ENCODE data around the gene HSPA5. TPM values are rescaled to one million over a fixed set of nuclear protein-coding genes. Genes with fewer than 3 reads are reported as not detected.

HSPA5 gene
- total RNA-seq, 2 experiments from 2014 or later: 276 to 280 TPM

DNA sequence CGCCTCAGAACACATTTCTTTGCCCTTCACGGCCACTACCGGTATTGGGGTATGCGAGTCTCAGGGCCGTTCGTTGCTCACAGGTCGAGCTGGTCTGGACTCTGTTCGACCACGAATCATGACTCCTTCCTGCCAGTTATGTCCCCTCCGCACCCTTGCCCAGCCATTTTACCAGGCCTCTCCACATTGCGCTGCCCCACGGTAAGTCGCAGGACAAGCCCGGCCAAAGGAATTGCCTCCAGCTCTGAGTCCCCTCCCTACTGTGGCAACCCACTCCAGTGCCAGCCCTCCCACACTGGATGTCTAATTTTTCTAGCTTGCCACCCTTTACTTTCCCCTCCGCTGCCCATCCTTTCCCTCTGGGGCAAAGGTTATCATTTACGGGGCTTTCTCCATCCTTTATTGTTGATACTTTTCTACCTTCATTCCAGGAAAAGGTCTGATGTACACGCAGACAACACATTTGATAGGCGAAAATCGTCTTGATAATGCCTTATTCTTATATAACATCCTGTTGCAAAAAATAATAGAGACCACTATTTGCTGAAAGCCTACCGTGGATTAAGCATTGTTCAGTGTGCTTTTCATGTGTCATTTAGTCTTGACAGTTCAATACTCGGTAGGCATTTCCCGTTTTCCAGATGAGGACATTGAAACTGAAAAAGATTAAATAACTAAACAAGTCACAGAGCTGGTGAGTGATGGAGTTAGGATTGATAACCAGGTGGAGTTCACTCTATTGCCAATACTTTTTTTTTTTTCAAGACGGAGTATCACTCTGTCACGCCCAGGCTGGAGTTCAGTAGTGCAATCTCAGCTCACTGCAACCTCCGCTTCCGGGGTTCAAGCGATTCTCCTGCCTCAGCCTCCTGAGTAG, 958 bp upstream of the HSPA5 start:
- ATAC-seq (ENCODE audit: poor library complexity): peak; percentile 4
- Histone ChIP-seq H3K4me3 (ENCODE audit: low read length) (peak overlapping the region; percentile 95), H3K27me3 (ENCODE audit: control insufficient read depth in 1 of 2, insufficient read depth in 2 of 2, low read length in 2 of 2) (no peaks in the 10 kb centered on the region), H3K9me3 (ENCODE audit: control insufficient read depth in 1 of 2, insufficient read depth in 1 of 2, low read length in 2 of 2) (no peaks in the 10 kb centered on the region), H3K4me1 (ENCODE audit: insufficient read depth, low read length) (peaks cover 38% of the 10 kb centered on the region), H3K36me3 (ENCODE audit: insufficient read depth, low read length) (peaks cover 31% of the 10 kb centered on the region), H3K27ac (ENCODE audit: low read depth in 1 of 2, low read length in 2 of 2) (peak overlapping the region; percentile 83 to 98)
- H3K4me3 Mint-ChIP-seq: peak overlapping the region; percentile 98
- H3K36me3 Mint-ChIP-seq (ENCODE audit: low read depth): peaks cover 49% of the 10 kb centered on the region
- intact Hi-C loops (cut with DNase I, micrococcal nuclease): loop anchor here (1.0 to 10.0 kb wide), 7 partner anchors 19 to 503 kb away; partner anchors contain the start of genes GAPVD1 (in 2 of the 2), PPP6C (in 2 of the 2), ARPC5L (in 1 of the 2) and PBX3 (in 1 of the 2)
- no peaks in the 10 kb centered on the region for H3K9me3 Mint-ChIP-seq
- no peaks in the 10 kb centered on the region for H3K27me3 Mint-ChIP-seq
- peak in 2 of 14 experiments; percentile 12 to 15 for DNase-seq
- CTCF ChIA-PET: interaction anchor here (1.0 to 2.4 kb wide), 2 partner anchors 20 to 28 kb away, joined by 4 to 23 read pairs; partner anchors contain the start of gene GAPVD1
- H3K4me1 Mint-ChIP-seq (ENCODE audit: low read depth): peaks cover 46% of the 10 kb centered on the region
- POLR2A ChIA-PET: interaction anchor here (0.7 to 3.8 kb wide), 30 partner anchors 7 to 392 kb away, joined by 3 to 119 read pairs (median 6); partner anchors contain the start of genes GAPVD1, GOLGA1, PPP6C and RABEPK
- H3K27ac Mint-ChIP-seq: peak overlapping the region; percentile 98
- TF ChIP-seq, protein P1, sequence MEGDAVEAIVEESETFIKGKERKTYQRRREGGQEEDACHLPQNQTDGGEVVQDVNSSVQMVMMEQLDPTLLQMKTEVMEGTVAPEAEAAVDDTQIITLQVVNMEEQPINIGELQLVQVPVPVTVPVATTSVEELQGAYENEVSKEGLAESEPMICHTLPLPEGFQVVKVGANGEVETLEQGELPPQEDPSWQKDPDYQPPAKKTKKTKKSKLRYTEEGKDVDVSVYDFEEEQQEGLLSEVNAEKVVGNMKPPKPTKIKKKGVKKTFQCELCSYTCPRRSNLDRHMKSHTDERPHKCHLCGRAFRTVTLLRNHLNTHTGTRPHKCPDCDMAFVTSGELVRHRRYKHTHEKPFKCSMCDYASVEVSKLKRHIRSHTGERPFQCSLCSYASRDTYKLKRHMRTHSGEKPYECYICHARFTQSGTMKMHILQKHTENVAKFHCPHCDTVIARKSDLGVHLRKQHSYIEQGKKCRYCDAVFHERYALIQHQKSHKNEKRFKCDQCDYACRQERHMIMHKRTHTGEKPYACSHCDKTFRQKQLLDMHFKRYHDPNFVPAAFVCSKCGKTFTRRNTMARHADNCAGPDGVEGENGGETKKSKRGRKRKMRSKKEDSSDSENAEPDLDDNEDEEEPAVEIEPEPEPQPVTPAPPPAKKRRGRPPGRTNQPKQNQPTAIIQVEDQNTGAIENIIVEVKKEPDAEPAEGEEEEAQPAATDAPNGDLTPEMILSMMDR (IDR thresholded peaks at IDR 0.05): no peak

- ATAC-seq (ENCODE audit: poor library complexity) (no peak), DNase-seq (peak in 9 of 14 experiments; percentile 9 to 67 (median 29))
- Mint-ChIP-seq H3K9me3 (no peaks in the 10 kb centered on the region), H3K36me3 (ENCODE audit: low read depth) (peaks cover 64% of the 10 kb centered on the region), H3K27ac (peak overlapping the region; percentile 98), H3K27me3 (no peaks in the 10 kb centered on the region), H3K4me3 (peak overlapping the region; percentile 98), H3K4me1 (ENCODE audit: low read depth) (peaks cover 61% of the 10 kb centered on the region)
- ChIA-PET CTCF (interaction anchor here (2.4 kb wide), 1 partner anchor 21 kb away, joined by 23 read pairs; the partner anchor contains the start of gene GAPVD1), POLR2A (interaction anchor here (0.7 to 3.8 kb wide), 17 partner anchors 13 to 372 kb away, joined by 3 to 119 read pairs (median 9); partner anchors contain the start of genes GAPVD1, GOLGA1, PPP6C and RABEPK)
- TF ChIP-seq, protein P1 (IDR thresholded peaks at IDR 0.05): no peak
- no peaks in the 10 kb centered on the region for H3K9me3 ChIP-seq (ENCODE audit: control insufficient read depth in 1 of 2, insufficient read depth in 1 of 2, low read length in 2 of 2)
- peaks cover 43% of the 10 kb centered on the region for H3K36me3 ChIP-seq (ENCODE audit: insufficient read depth, low read length)
- H3K27me3 ChIP-seq (ENCODE audit: control insufficient read depth in 1 of 2, insufficient read depth in 2 of 2, low read length in 2 of 2): no peaks in the 10 kb centered on the region
- H3K27ac ChIP-seq (ENCODE audit: low read depth in 1 of 2, low read length in 2 of 2): peak overlapping the region; percentile 96 to 97
- intact Hi-C loops (cut with DNase I, micrococcal nuclease): loop anchor here (5.0 to 10.0 kb wide), 3 partner anchors 373 to 504 kb away; partner anchors contain the start of genes ARPC5L (in 1 of the 2), PBX3 (in 1 of the 2) and RPL35 (in 1 of the 2)
- H3K4me1 ChIP-seq (ENCODE audit: insufficient read depth, low read length): peaks cover 38% of the 10 kb centered on the region
- H3K4me3 ChIP-seq (ENCODE audit: low read length): peak overlapping the region; percentile 95
Observed at GRCh38 chr9:125240649-125240999, 519 bp downstream of the HSPA5 start.
